ENCODE results near the gene UNC119B. TPM values are rescaled to one million over a fixed set of nuclear protein-coding genes. Genes with fewer than 3 reads are reported as not detected.

The UNC119B gene
- total and polyA plus RNA-seq, 2 experiments from 2014 or later: 10.9 to 26.0 TPM

DNA sequence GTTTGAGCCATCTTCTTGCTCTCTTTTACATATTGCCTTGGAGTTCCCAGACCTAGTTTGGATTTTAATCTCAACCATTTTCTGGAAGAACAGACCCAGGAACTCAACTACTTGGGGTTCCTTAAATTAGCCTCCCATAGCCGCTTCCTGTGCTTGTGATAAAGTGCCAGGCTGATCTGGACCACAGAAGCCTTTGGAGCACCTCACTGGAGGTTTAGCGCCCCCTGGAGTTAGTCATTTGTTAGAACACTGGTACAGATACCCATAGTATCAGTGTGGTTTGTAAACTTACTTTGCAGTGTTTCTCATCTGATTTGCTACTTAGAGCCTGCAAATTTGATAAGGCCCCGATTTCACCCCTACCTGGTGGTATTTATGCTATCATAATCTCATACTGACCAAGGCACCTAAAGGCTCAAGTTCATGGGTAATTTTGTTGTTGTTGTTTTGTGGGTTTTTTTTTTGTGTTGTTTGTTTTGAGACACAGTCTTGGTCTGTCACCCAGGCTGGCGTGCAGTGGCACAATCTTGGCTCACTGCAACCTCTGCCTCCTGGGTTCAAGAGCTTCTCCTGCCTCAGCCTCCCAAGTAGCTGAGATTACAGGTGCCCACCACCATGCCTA is 3.7 kb downstream of the UNC119B start:
- no peaks in the 10 kb centered on the region for H3K27me3 ChIP-seq
- no peak overlapping the region for H3K4me3 ChIP-seq
- no peak overlapping the region for H3K4me2 ChIP-seq
- H3K9me3 ChIP-seq (ENCODE audit: low read depth): no peaks in the 10 kb centered on the region
- H3K36me3 ChIP-seq (replicated peaks; ENCODE audit: insufficient read depth, low read depth): no peaks in the 10 kb centered on the region
- peaks cover 27% of the 10 kb centered on the region for H3K4me1 ChIP-seq (ENCODE audit: insufficient read depth)
- 34% methylated on average over 4 of the region's 4 CpGs for WGBS (ENCODE audit: low lambda C conversion rate, missing lambda C conversion rate)
- H3K79me2 ChIP-seq: peaks cover 72% of the 10 kb centered on the region
- no peak overlapping the region for H3K27ac ChIP-seq
- H4K20me1 ChIP-seq (ENCODE audit: insufficient read depth, poor library complexity, severe bottlenecking): peaks cover 17% of the 10 kb centered on the region
- no peak overlapping the region for H2AFZ ChIP-seq
- no peaks in the 10 kb centered on the region for H3K9me2 ChIP-seq (replicated peaks; ENCODE audit: insufficient read depth)
- TF ChIP-seq EZH2phosphoT487 (IDR thresholded peaks at IDR 0.05; ENCODE audit: low read depth, severe bottlenecking, unreplicated experiment): no peak
- TF ChIP-seq, protein P1, sequence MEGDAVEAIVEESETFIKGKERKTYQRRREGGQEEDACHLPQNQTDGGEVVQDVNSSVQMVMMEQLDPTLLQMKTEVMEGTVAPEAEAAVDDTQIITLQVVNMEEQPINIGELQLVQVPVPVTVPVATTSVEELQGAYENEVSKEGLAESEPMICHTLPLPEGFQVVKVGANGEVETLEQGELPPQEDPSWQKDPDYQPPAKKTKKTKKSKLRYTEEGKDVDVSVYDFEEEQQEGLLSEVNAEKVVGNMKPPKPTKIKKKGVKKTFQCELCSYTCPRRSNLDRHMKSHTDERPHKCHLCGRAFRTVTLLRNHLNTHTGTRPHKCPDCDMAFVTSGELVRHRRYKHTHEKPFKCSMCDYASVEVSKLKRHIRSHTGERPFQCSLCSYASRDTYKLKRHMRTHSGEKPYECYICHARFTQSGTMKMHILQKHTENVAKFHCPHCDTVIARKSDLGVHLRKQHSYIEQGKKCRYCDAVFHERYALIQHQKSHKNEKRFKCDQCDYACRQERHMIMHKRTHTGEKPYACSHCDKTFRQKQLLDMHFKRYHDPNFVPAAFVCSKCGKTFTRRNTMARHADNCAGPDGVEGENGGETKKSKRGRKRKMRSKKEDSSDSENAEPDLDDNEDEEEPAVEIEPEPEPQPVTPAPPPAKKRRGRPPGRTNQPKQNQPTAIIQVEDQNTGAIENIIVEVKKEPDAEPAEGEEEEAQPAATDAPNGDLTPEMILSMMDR (IDR thresholded peaks at IDR 0.05; ENCODE audit: poor library complexity): peak; percentile 82
- TF ChIP-seq EZH2 (IDR thresholded peaks at IDR 0.05; ENCODE audit: borderline replicate concordance): no peak
- DNase-seq (ENCODE audit: low spot score): peak; percentile 93

DNA sequence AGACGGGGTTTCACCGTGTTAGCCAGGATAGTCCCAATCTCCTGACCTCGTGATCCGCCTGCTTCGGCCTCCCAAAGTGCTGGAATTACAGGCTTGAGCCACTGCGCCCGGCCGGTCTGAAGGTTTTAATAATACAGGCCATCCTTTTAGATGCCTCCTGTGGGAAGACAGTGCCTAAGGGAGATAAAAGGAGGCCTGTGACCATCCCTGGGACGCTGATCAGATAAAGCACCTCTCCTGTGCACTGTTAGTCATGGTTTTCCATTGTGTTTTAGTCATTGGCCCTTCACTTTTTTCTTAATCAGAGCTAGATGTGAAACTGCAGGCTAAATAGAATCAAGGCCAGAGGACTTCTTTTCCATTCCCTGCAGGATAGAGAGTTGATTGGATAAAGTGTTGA is 7.8 kb downstream of the UNC119B start:
- TF ChIP-seq EZH2 (IDR thresholded peaks at IDR 0.05; ENCODE audit: borderline replicate concordance): no peak
- TF ChIP-seq EZH2phosphoT487 (IDR thresholded peaks at IDR 0.05; ENCODE audit: low read depth, severe bottlenecking, unreplicated experiment): no peak
- TF ChIP-seq, protein P1 (IDR thresholded peaks at IDR 0.05; ENCODE audit: poor library complexity): no peak
- Histone ChIP-seq H3K4me3 (no peak overlapping the region), H4K20me1 (ENCODE audit: insufficient read depth, poor library complexity, severe bottlenecking) (peaks cover 8% of the 10 kb centered on the region), H3K9me2 (replicated peaks; ENCODE audit: insufficient read depth) (no peaks in the 10 kb centered on the region), H3K36me3 (replicated peaks; ENCODE audit: insufficient read depth, low read depth) (no peaks in the 10 kb centered on the region), H3K9me3 (ENCODE audit: low read depth) (no peaks in the 10 kb centered on the region), H3K4me1 (ENCODE audit: insufficient read depth) (peaks cover 25% of the 10 kb centered on the region), H3K4me2 (no peak overlapping the region), H3K27ac (peak overlapping the region; percentile 58), H3K27me3 (no peaks in the 10 kb centered on the region), H3K79me2 (peaks cover 48% of the 10 kb centered on the region), H2AFZ (no peak overlapping the region)
- DNase-seq (ENCODE audit: low spot score): no peak
- WGBS (ENCODE audit: low lambda C conversion rate, missing lambda C conversion rate): 83% methylated on average over 9 of the region's 9 CpGs

DNA sequence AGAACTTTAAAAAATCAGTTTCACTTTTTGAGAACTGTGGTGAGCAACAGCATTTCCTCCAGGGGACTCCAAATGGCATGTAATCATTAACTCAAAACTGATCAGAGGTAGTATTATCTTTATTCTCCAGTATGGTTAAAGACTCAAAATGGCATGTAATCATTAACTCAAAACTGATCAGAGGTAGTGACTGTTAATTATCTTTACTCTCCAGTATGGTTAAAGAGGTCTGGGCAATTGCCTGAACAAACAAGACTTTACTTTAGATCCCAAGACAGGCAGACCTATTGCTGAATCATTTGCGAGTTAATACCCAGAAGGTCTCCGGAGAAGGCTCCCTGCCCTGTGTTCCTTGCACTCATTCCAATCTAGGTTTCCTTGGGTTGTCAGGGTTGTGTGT is 8.8 kb downstream of the UNC119B start:
- H3K4me1 ChIP-seq (ENCODE audit: insufficient read depth): peaks cover 19% of the 10 kb centered on the region
- H3K27ac ChIP-seq: peak overlapping the region; percentile 85
- H4K20me1 ChIP-seq (ENCODE audit: insufficient read depth, poor library complexity, severe bottlenecking): peaks cover 7% of the 10 kb centered on the region
- peak; percentile 42 for DNase-seq (ENCODE audit: low spot score)
- WGBS (ENCODE audit: low lambda C conversion rate, missing lambda C conversion rate): 55% methylated on average over 2 of the region's 2 CpGs
- peaks cover 43% of the 10 kb centered on the region for H3K79me2 ChIP-seq
- no peaks in the 10 kb centered on the region for H3K36me3 ChIP-seq (replicated peaks; ENCODE audit: insufficient read depth, low read depth)
- H3K4me3 ChIP-seq: no peak overlapping the region
- H3K27me3 ChIP-seq: no peaks in the 10 kb centered on the region
- H3K4me2 ChIP-seq: peak overlapping the region; percentile 66
- no peaks in the 10 kb centered on the region for H3K9me2 ChIP-seq (replicated peaks; ENCODE audit: insufficient read depth)
- no peak overlapping the region for H2AFZ ChIP-seq
- no peaks in the 10 kb centered on the region for H3K9me3 ChIP-seq (ENCODE audit: low read depth)
- TF ChIP-seq, protein P1 (IDR thresholded peaks at IDR 0.05; ENCODE audit: poor library complexity): no peak
- TF ChIP-seq EZH2phosphoT487 (IDR thresholded peaks at IDR 0.05; ENCODE audit: low read depth, severe bottlenecking, unreplicated experiment) (no peak), EZH2 (IDR thresholded peaks at IDR 0.05; ENCODE audit: borderline replicate concordance) (no peak)
